ENCODE results near the gene LRIG1. TPM values are rescaled to one million over a fixed set of nuclear protein-coding genes. Genes with fewer than 3 reads are reported as not detected.

The LRIG1 gene
- polyA plus RNA-seq, 4 donors: 21.2 to 27.7 (median 26.2) TPM

- no peak for DNase-seq (ENCODE audit: low read depth in 4 of 4, low spot score in 3 of 4)
These were observed 93.8 kb downstream of the LRIG1 start for GRCh38 chr3:66406831-66407610.

GRCh38 chr3:66406163-66406562 lies 94.7 kb downstream of the LRIG1 start:
- DNase-seq (ENCODE audit: low read depth in 4 of 4, low spot score in 3 of 4): no peak

GRCh38 chr3:66405701-66406091 lies 95.1 kb downstream of the LRIG1 start:
- no peak for DNase-seq (ENCODE audit: low read depth in 4 of 4, low spot score in 3 of 4)

GRCh38 chr3:66404903-66405700 lies 95.7 kb downstream of the LRIG1 start:
- DNase-seq (ENCODE audit: low read depth in 4 of 4, low spot score in 3 of 4): no peak

- no peak for DNase-seq (ENCODE audit: low read depth in 4 of 4, low spot score in 3 of 4)
These were observed 96.6 kb downstream of the LRIG1 start for GRCh38 chr3:66404197-66404596.

GRCh38 chr3:66403323-66403990 lies 97.4 kb downstream of the LRIG1 start:
- DNase-seq (ENCODE audit: low read depth in 4 of 4, low spot score in 3 of 4): no peak

- no peak for DNase-seq (ENCODE audit: low read depth in 4 of 4, low spot score in 3 of 4)
These were observed 98.1 kb downstream of the LRIG1 start for GRCh38 chr3:66402596-66403290.

GRCh38 chr3:66401675-66402491 lies 98.9 kb downstream of the LRIG1 start:
- no peak for DNase-seq (ENCODE audit: low read depth in 4 of 4, low spot score in 3 of 4)

- no peak for DNase-seq (ENCODE audit: low read depth in 4 of 4, low spot score in 3 of 4)
These were observed 99.7 kb downstream of the LRIG1 start for GRCh38 chr3:66401157-66401550.

GRCh38 chr3:66400411-66401156 lies 100.2 kb downstream of the LRIG1 start:
- DNase-seq (ENCODE audit: low read depth in 4 of 4, low spot score in 3 of 4): no peak

GRCh38 chr3:66399529-66400232 lies 101.1 kb downstream of the LRIG1 start:
- DNase-seq (ENCODE audit: low read depth in 4 of 4, low spot score in 3 of 4): no peak

- DNase-seq (ENCODE audit: low read depth in 4 of 4, low spot score in 3 of 4): no peak
These were observed 102.4 kb downstream of the LRIG1 start for GRCh38 chr3:66398228-66399025.

- DNase-seq (ENCODE audit: low read depth in 4 of 4, low spot score in 3 of 4): no peak
These were observed 103.1 kb downstream of the LRIG1 start for GRCh38 chr3:66397745-66398144.

- DNase-seq (ENCODE audit: low read depth in 4 of 4, low spot score in 3 of 4): no peak
These were observed 103.9 kb downstream of the LRIG1 start for GRCh38 chr3:66396888-66397287.

GRCh38 chr3:66396161-66396760 lies 104.6 kb downstream of the LRIG1 start:
- no peak for DNase-seq (ENCODE audit: low read depth in 4 of 4, low spot score in 3 of 4)

GRCh38 chr3:66395635-66396034 lies 105.2 kb downstream of the LRIG1 start:
- DNase-seq (ENCODE audit: low read depth in 4 of 4, low spot score in 3 of 4): no peak

GRCh38 chr3:66394753-66395249 lies 106.0 kb downstream of the LRIG1 start:
- DNase-seq (ENCODE audit: low read depth in 4 of 4, low spot score in 3 of 4): no peak
